B cell (primary cell): ENCODE measurements around the gene OR2F2. TPM values are rescaled to one million over a fixed set of nuclear protein-coding genes. Genes with fewer than 3 reads are reported as not detected.
A peak's percentile ranks its signal among the peaks of the same experiment; 100 is the strongest.

Experiments used
- ATAC-seq: fragments of 200-7000 bp; cut with Tn5 transposase; one replicate; pipeline ENCODE4 v1.10.0; 2021; ENCODE audit warnings: low read depth, mild to moderate bottlenecking, moderate number of reproducible peaks, moderate library complexity
- CTCF ChIA-PET: fragments of 350-600 bp; sonication (Branson Sonifier 250); formaldehyde crosslinking; loops from one replicate; lab custom pipeline; 2021; ENCODE audit warnings: antibody characterized with exemption, inconsistent platforms; lab: Charles Lee
- POLR2A ChIA-PET: fragments of 350-600 bp; sonication (Branson Sonifier 250); formaldehyde crosslinking; loops from one replicate; lab custom pipeline; 2021; ENCODE audit warnings: antibody characterized with exemption; lab: Charles Lee
- DNase-seq: peaks from one replicate; pipeline ENCODE4 v3.0.0; 2013
- H2AFZ ChIP-seq: 2 replicates; pipeline ENCODE4 v1.6.1; 2012; ENCODE audit warnings: mild to moderate bottlenecking, low read depth, low read length; ENCODE audit not compliant: insufficient read depth, poor library complexity, severe bottlenecking
- H3K27ac ChIP-seq, 2 donors: 1 replicate in 1 of 2; 2 replicates in 1 of 2; pipeline ENCODE4 v1.5.1; 2012 to 2013; ENCODE audit warnings: low read length in 2 of 2, mild to moderate bottlenecking in 2 of 2, moderate library complexity in 1 of 2
- H3K27me3 ChIP-seq, 4 experiments: fragments of 200-600 bp in 1 of 4; sonication (generic) in 1 of 4; replicated peaks in 1 of 4; 1 replicate in 2 of 4; 2 replicates in 2 of 4; pipeline versions ENCODE4 v1.6.1 to v1.7.0; 2013 to 2016; ENCODE audit warnings: low read length in 3 of 4, mild to moderate bottlenecking in 2 of 4, mixed read lengths in 1 of 4, moderate library complexity in 1 of 4; ENCODE audit not compliant: insufficient read depth in 4 of 4, control insufficient read depth in 3 of 4; ENCODE audit errors: control extremely low read depth in 1 of 4
- H3K36me3 ChIP-seq, 2 experiments: replicated peaks in 1 of 2; 1 replicate in 1 of 2; 2 replicates in 1 of 2; pipeline versions ENCODE4 v1.6.1 to v1.7.1; 2013; ENCODE audit warnings: low read length in 1 of 2; ENCODE audit not compliant: insufficient read depth in 2 of 2, control insufficient read depth in 1 of 2; ENCODE audit errors: control extremely low read depth in 1 of 2, extremely low read depth in 1 of 2
- H3K4me1 ChIP-seq, 2 donors: fragments of 200-600 bp in 1 of 2; sonication (generic) in 1 of 2; 1 replicate in 1 of 2; 2 replicates in 1 of 2; pipeline versions ENCODE4 v1.5.1 to v1.6.1; 2013 to 2017; ENCODE audit warnings: low read length in 2 of 2; ENCODE audit not compliant: control insufficient read depth in 2 of 2, insufficient read depth in 2 of 2
- H3K4me2 ChIP-seq: replicated peaks from 2 replicates; pipeline ENCODE3; 2012; ENCODE audit warnings: mild to moderate bottlenecking, low read depth, low read length; ENCODE audit not compliant: poor library complexity, severe bottlenecking
- H3K4me3 ChIP-seq, 5 experiments: fragments of 200-600 bp in 1 of 5; sonication (generic) in 1 of 5; 1 replicate in 3 of 5; 2 replicates in 2 of 5; pipeline versions ENCODE4 v1.5.1 to v1.7.0; 2011 to 2016; ENCODE audit warnings: low read length in 4 of 5, mild to moderate bottlenecking in 4 of 5, low read depth in 2 of 5, control low read depth in 1 of 5, moderate library complexity in 1 of 5; ENCODE audit not compliant: insufficient read depth in 1 of 5; ENCODE audit errors: control extremely low read depth in 1 of 5, extremely low read depth in 1 of 5
- H3K79me2 ChIP-seq: fragments of 200-600 bp; sonication (generic); one replicate; pipeline ENCODE4 v1.6.0; 2016; ENCODE audit warnings: low read length; ENCODE audit not compliant: control insufficient read depth, insufficient read depth
- H3K9ac ChIP-seq: fragments of 200-600 bp; sonication (generic); 2 replicates; pipeline ENCODE4 v1.6.1; 2017; ENCODE audit warnings: mild to moderate bottlenecking, low read length, moderate library complexity
- H3K9me3 ChIP-seq, 3 donors: one replicate each; pipeline versions ENCODE4 v1.6.1 to v1.7.1; 2013; ENCODE audit warnings: low read length in 2 of 3; ENCODE audit not compliant: control insufficient read depth in 2 of 3, insufficient read depth in 1 of 3; ENCODE audit errors: control extremely low read depth in 1 of 3
- H4K20me1 ChIP-seq: 2 replicates; pipeline ENCODE4 v1.6.0; 2012; ENCODE audit warnings: mild to moderate bottlenecking, low read length; ENCODE audit not compliant: insufficient read depth, control insufficient read depth, poor library complexity, severe bottlenecking
- H3K27ac Mint-ChIP-seq: one replicate; pipeline ENCODE4 v1.8.0; 2021; ENCODE audit warnings: mixed read lengths
- H3K27me3 Mint-ChIP-seq: one replicate; pipeline ENCODE4 v1.8.0; 2021; ENCODE audit warnings: mixed read lengths
- H3K4me1 Mint-ChIP-seq: one replicate; pipeline ENCODE4 v1.8.0; 2021; ENCODE audit warnings: mixed read lengths
- H3K4me3 Mint-ChIP-seq: one replicate; pipeline ENCODE4 v1.8.0; 2021; ENCODE audit warnings: mixed read lengths
- H3K9me3 Mint-ChIP-seq: one replicate; pipeline ENCODE4 v1.8.0; 2022; ENCODE audit warnings: mixed read lengths; ENCODE audit not compliant: insufficient read depth
- CTCF ChIP-seq: fragments of 200-600 bp; IDR thresholded peaks from one replicate; pipeline ENCODE4 v1.8.0; 2022; ENCODE audit warnings: antibody characterized with exemption, mild to moderate bottlenecking
- EZH2 ChIP-seq: IDR thresholded peaks from 2 replicates; pipeline ENCODE4 v1.6.1; 2012; ENCODE audit warnings: borderline replicate concordance, low read depth, mild to moderate bottlenecking, moderate library complexity, low read length; ENCODE audit not compliant: insufficient read depth, poor library complexity, severe bottlenecking
- WGBS: methylation state at CpG from one replicate; pipeline ENCODE4 v1.1.5; 2013; ENCODE audit warnings: missing lambda C conversion rate; ENCODE audit not compliant: insufficient coverage; 5-methylcytosine and 5-hydroxymethylcytosine counted together
- intact Hi-C: fragments of 100-400 bp; cut with micrococcal nuclease; formaldehyde crosslinking; loops from one replicate; pipeline ENCODE4 v1.10.0; 2022
- polyA plus RNA-seq: library from polyadenylated mRNA; depleted of rRNA; stranded (reverse); fragments of >200 nt; gene quantifications from 2 replicates; pipeline ENCODE4 v1.2.3, GENCODE V29; 2012
- total RNA-seq, 2 donors: library from RNA; stranded (reverse); fragments of 120-200 nt in 1 of 2; gene quantifications; 1 replicate in 1 of 2; 2 replicates in 1 of 2; pipeline versions ENCODE4 v1.2.3 to v1.2.4, GENCODE V29; 2013 to 2022

Gene OR2F2
- total and polyA plus RNA-seq, 2 donors (not counting 1 experiment from before 2014, with no cell fraction given), result not detected

- no peak overlapping the region for H3K27ac ChIP-seq
- H3K79me2 ChIP-seq, result peaks cover 40% of the 10 kb centered on the region
- H3K4me1 ChIP-seq, result no peaks in the 10 kb centered on the region
- ATAC-seq, result no peak
- POLR2A ChIA-PET, result interaction anchor here (0.7 kb wide), 1 partner anchor 9 kb away, joined by 3 read pairs; the partner anchor contains the start of gene TCAF1
- 80% methylated on average over 1 of the region's 5 CpGs for WGBS
- H4K20me1 ChIP-seq, result peaks cover 10% of the 10 kb centered on the region
- no peaks in the 10 kb centered on the region for H3K36me3 ChIP-seq
- no peak overlapping the region for H3K4me3 ChIP-seq
- TF ChIP-seq CTCF (peak; percentile 43), EZH2 (no peak)
- no peak overlapping the region for H3K4me2 ChIP-seq
- Mint-ChIP-seq H3K27ac (no peak overlapping the region), H3K4me1 (peaks cover 3% of the 10 kb centered on the region), H3K9me3 (peaks cover 9% of the 10 kb centered on the region), H3K4me3 (no peak overlapping the region), H3K27me3 (no peaks in the 10 kb centered on the region)
- no peaks in the 10 kb centered on the region for H3K27me3 ChIP-seq
- peaks cover 0 to 5% (median 2%) of the 10 kb centered on the region in 3 donors for H3K9me3 ChIP-seq
- no peak overlapping the region for H2AFZ ChIP-seq
- intact Hi-C loops, result no loop called here
- H3K9ac ChIP-seq, result no peak overlapping the region
- CTCF ChIA-PET, result interaction anchor here (0.7 to 3.3 kb wide), 2 partner anchors 9 to 12 kb away, joined by 3 to 13 read pairs; partner anchors contain the start of gene TCAF1
- DNase-seq, result peak; percentile 25
Observed at GRCh38 chr7:143892527-143893300, 42.3 kb upstream of the OR2F2 start.

- ChIA-PET POLR2A (no interaction called here), CTCF (no interaction called here)
- ATAC-seq (no peak), DNase-seq (no peak)
- TF ChIP-seq CTCF (no peak), EZH2 (no peak)
- Histone ChIP-seq H3K9ac (no peak overlapping the region), H3K27ac (no peak overlapping the region), H4K20me1 (no peaks in the 10 kb centered on the region), H3K9me3 (peaks cover 0 to 2% (median 0%) of the 10 kb centered on the region in 3 donors), H3K4me2 (no peak overlapping the region), H3K27me3 (no peaks in the 10 kb centered on the region), H3K79me2 (peaks cover 53% of the 10 kb centered on the region), H2AFZ (no peak overlapping the region), H3K36me3 (no peaks in the 10 kb centered on the region), H3K4me1 (peaks cover 6 to 7% of the 10 kb centered on the region in 2 donors), H3K4me3 (no peak overlapping the region)
- Mint-ChIP-seq H3K9me3 (peaks cover under 1% of the 10 kb centered on the region), H3K27ac (no peak overlapping the region), H3K4me1 (peaks cover 23% of the 10 kb centered on the region), H3K4me3 (no peak overlapping the region), H3K27me3 (no peaks in the 10 kb centered on the region)
- intact Hi-C loops, result no loop called here
Observed at GRCh38 chr7:143896667-143897066, 38.4 kb upstream of the OR2F2 start.
